Suprapubic skin (tissue), 4 donors: ENCODE measurements around the gene HSPBAP1. TPM values are rescaled to one million over a fixed set of nuclear protein-coding genes. Genes with fewer than 3 reads are reported as not detected.

ENCODE experiments used
- DNase-seq, 2 donors: peaks; one replicate each; pipeline ENCODE4 v3.0.0-alpha.2; 2019; ENCODE audit warnings: low spot score in 2 of 2
- H3K27ac ChIP-seq: fragments of 200-600 bp; sonication (generic); one replicate; pipeline ENCODE4 v1.5.1; 2019
- H3K27me3 ChIP-seq: fragments of 200-600 bp; sonication (generic); one replicate; pipeline ENCODE4 v1.5.1; 2019
- H3K36me3 ChIP-seq: fragments of 200-600 bp; sonication (generic); one replicate; pipeline ENCODE4 v1.5.1; 2019
- H3K4me1 ChIP-seq: fragments of 200-600 bp; sonication (generic); one replicate; pipeline ENCODE4 v1.5.1; 2019
- H3K4me3 ChIP-seq: fragments of 200-600 bp; sonication (generic); one replicate; pipeline ENCODE4 v1.5.1; 2019; ENCODE audit warnings: mild to moderate bottlenecking
- H3K9me3 ChIP-seq: fragments of 200-600 bp; sonication (generic); one replicate; pipeline ENCODE4 v1.5.1; 2019
- CTCF ChIP-seq, 2 donors: fragments of 200-600 bp in 1 of 2; fragments of 450-650 bp in 1 of 2; sonication (generic) in 1 of 2; IDR thresholded peaks; one replicate each; pipeline ENCODE4 v1.5.1; 2016 to 2019; ENCODE audit warnings: antibody characterized with exemption in 2 of 2, mild to moderate bottlenecking in 1 of 2, moderate library complexity in 1 of 2
- EP300 ChIP-seq: sonication (generic); formaldehyde crosslinking; IDR thresholded peaks from one replicate; pipeline ENCODE4 v1.6.1; 2017; ENCODE audit warnings: antibody characterized with exemption
- POLR2A ChIP-seq, 2 donors: fragments of 450-650 bp; IDR thresholded peaks; one replicate each; pipeline ENCODE4 v1.6.1; 2017; ENCODE audit warnings: antibody characterized with exemption in 2 of 2, mild to moderate bottlenecking in 2 of 2, moderate library complexity in 2 of 2
- POLR2AphosphoS5 ChIP-seq, 3 donors: sonication (generic); formaldehyde crosslinking; IDR thresholded peaks; one replicate each; pipeline ENCODE4 v1.6.1; 2017; ENCODE audit warnings: antibody characterized with exemption in 3 of 3
- WGBS: methylation state at CpG from one replicate; pipeline ENCODE4 v1.1.5; 2018; 5-methylcytosine and 5-hydroxymethylcytosine counted together
- total RNA-seq, 4 donors: library from RNA; depleted of rRNA; stranded (reverse); fragments of >200 nt; gene quantifications; one replicate each; pipeline ENCODE4 v1.1.0, GENCODE V29; 2016

Gene HSPBAP1
- total RNA-seq, 4 donors from 2014 or later: 8.8 to 32.8 (median 15.7) TPM

- no peaks in the 10 kb centered on the region for H3K4me1 ChIP-seq
- no peak overlapping the region for H3K4me3 ChIP-seq
- TF ChIP-seq CTCF (IDR thresholded peaks at IDR 0.05) (no peak), POLR2A (IDR thresholded peaks at IDR 0.05) (no peak), EP300 (no peak), POLR2AphosphoS5 (IDR thresholded peaks at IDR 0.05) (no peak)
- peaks cover 7% of the 10 kb centered on the region for H3K36me3 ChIP-seq
- no peak overlapping the region for H3K27ac ChIP-seq
- H3K27me3 ChIP-seq: no peaks in the 10 kb centered on the region
- no peaks in the 10 kb centered on the region for H3K9me3 ChIP-seq
- no peak for DNase-seq
- 92% methylated on average over 3 of the region's 3 CpGs for WGBS
Measured at GRCh38 chr3:122774564-122774963, 19.1 kb downstream of the HSPBAP1 start.

- peaks cover 7% of the 10 kb centered on the region for H3K36me3 ChIP-seq
- no peaks in the 10 kb centered on the region for H3K4me1 ChIP-seq
- no peak for TF ChIP-seq POLR2A (IDR thresholded peaks at IDR 0.05)
- TF ChIP-seq EP300: no peak
- no peak for TF ChIP-seq CTCF (IDR thresholded peaks at IDR 0.05)
- TF ChIP-seq POLR2AphosphoS5 (IDR thresholded peaks at IDR 0.05): no peak
- H3K27me3 ChIP-seq: no peaks in the 10 kb centered on the region
- no peak overlapping the region for H3K4me3 ChIP-seq
- no peak overlapping the region for H3K27ac ChIP-seq
- WGBS: 93% methylated on average over 3 of the region's 3 CpGs
- no peak for DNase-seq
- H3K9me3 ChIP-seq: no peaks in the 10 kb centered on the region
Measured at GRCh38 chr3:122773944-122774509, 19.6 kb downstream of the HSPBAP1 start.

- H3K27me3 ChIP-seq: no peaks in the 10 kb centered on the region
- H3K27ac ChIP-seq: no peak overlapping the region
- peaks cover 4% of the 10 kb centered on the region for H3K4me1 ChIP-seq
- H3K9me3 ChIP-seq: no peaks in the 10 kb centered on the region
- WGBS: 92% methylated on average over 1 of the region's 1 CpG
- H3K4me3 ChIP-seq: no peak overlapping the region
- no peak for TF ChIP-seq CTCF (IDR thresholded peaks at IDR 0.05)
- DNase-seq: no peak
- H3K36me3 ChIP-seq: peaks cover 7% of the 10 kb centered on the region
Measured at GRCh38 chr3:122772827-122773226, 20.8 kb downstream of the HSPBAP1 start.

GRCh38 chr3:122770521-122771202, 23.0 kb downstream of the HSPBAP1 start:
- peaks cover 4% of the 10 kb centered on the region for H3K4me1 ChIP-seq
- TF ChIP-seq CTCF (IDR thresholded peaks at IDR 0.05): no peak
- no peak for TF ChIP-seq POLR2A (IDR thresholded peaks at IDR 0.05)
- no peak for TF ChIP-seq POLR2AphosphoS5 (IDR thresholded peaks at IDR 0.05)
- TF ChIP-seq EP300: no peak
- no peak for DNase-seq
- WGBS: 90% methylated on average over 5 of the region's 5 CpGs
- no peak overlapping the region for H3K27ac ChIP-seq
- no peaks in the 10 kb centered on the region for H3K27me3 ChIP-seq
- no peak overlapping the region for H3K4me3 ChIP-seq
- H3K36me3 ChIP-seq: peaks cover 7% of the 10 kb centered on the region
- H3K9me3 ChIP-seq: no peaks in the 10 kb centered on the region

GRCh38 chr3:122767540-122768372, 25.9 kb downstream of the HSPBAP1 start:
- H3K36me3 ChIP-seq: peaks cover 3% of the 10 kb centered on the region

More at GRCh38 chr3:122767540-122768372, 25.9 kb downstream of the HSPBAP1 start:
- H3K4me3 ChIP-seq: no peak overlapping the region
- TF ChIP-seq POLR2A (IDR thresholded peaks at IDR 0.05) (no peak), POLR2AphosphoS5 (IDR thresholded peaks at IDR 0.05) (no peak)
- no peaks in the 10 kb centered on the region for H3K27me3 ChIP-seq
- WGBS: 76% methylated on average over 3 of the region's 3 CpGs
- H3K27ac ChIP-seq: peak overlapping the region; percentile 0
- no peaks in the 10 kb centered on the region for H3K9me3 ChIP-seq
- no peak for DNase-seq
- H3K4me1 ChIP-seq: peaks cover 4% of the 10 kb centered on the region
